HG02763 (cell line): Measurements from ENCODE around the gene NOX5.

Experiments
- ATAC-seq: cut with Tn5 transposase; IDR thresholded peaks from one replicate; pipeline ENCODE4 v1.9.1; 2021; ENCODE audit warnings: mild to moderate bottlenecking, moderate library complexity; ENCODE audit not compliant: unreplicated experiment

NOX5 gene

GRCh38 chr15:68990992-68991500, 23.4 kb upstream of the NOX5 start:
- ATAC-seq = no peak

- no peak for ATAC-seq
Observed at GRCh38 chr15:68991723-68992122, 22.8 kb upstream of the NOX5 start.

- no peak for ATAC-seq
Observed at GRCh38 chr15:68992696-68993095, 21.8 kb upstream of the NOX5 start.

- ATAC-seq = no peak
Observed at GRCh38 chr15:68993276-68993675, 21.2 kb upstream of the NOX5 start.

DNA sequence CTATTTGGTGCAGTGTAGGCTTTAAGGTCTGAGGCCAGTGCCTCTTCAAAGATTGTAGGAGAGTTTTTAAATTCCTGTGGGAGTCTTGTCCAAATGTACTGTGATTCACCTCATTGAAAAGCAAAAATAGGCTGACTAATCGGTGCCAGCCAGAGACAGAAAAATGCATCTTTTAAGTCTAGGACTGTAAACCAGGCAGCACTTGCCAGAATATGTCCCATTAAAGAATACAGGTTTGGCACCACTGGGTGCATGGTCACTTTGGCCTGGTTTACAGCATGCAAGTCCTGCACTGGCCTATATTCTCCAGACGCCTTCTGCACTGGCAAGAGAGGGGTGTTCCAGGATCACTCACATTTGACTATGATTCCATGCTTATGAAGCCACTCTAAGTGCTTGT, 20.3 kb upstream of the NOX5 start:
- no peak for ATAC-seq

GRCh38 chr15:68994981-68995761, 19.3 kb upstream of the NOX5 start:
- no peak for ATAC-seq

DNA sequence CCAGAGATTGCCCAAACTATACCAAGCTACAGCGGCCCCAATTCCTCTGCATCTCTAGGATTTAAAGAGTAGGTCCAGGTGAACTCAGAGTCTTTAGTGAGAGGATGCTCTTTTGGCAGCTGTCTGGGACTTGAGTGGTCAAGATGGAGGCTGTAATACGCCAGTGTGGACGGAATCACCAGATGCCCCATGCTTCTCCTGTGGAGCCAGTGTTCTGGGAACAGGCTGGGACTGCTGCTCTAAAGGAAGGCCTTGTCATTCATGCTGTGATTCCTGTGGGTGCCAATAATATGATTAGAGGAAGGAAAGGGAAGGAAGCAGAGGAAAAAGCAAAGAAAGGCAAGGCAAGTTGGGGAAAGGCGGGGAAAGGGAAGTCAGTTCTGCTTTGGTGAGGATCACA, 17.4 kb upstream of the NOX5 start:
- no peak for ATAC-seq

- ATAC-seq = no peak
Observed at GRCh38 chr15:68997930-68998777, 16.3 kb upstream of the NOX5 start.

- ATAC-seq = no peak
Observed at GRCh38 chr15:68999091-68999490, 15.4 kb upstream of the NOX5 start.

DNA sequence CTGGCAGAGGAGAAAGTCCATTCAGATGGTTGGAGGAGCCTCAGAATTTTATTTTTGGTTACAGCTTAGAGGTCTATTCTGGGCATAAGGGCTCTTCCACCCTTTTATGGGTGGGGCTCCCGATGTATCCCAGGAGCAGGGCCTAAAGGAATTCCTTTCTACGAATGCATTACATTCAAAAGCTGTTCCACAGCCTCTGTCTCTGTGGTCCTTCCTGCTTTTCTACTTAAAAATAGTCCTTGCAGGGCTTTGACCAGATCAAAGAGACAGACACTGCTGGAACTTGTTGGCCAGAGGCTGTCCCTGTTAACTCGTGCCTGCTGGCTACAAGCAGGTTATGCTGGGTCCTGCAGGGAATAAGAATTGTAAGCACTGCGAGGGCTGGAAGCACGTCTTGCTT, 14.4 kb upstream of the NOX5 start:
- no peak for ATAC-seq

GRCh38 chr15:69000725-69001503, 13.6 kb upstream of the NOX5 start:
- no peak for ATAC-seq

GRCh38 chr15:69002783-69003182, 11.7 kb upstream of the NOX5 start:
- ATAC-seq = no peak

DNA sequence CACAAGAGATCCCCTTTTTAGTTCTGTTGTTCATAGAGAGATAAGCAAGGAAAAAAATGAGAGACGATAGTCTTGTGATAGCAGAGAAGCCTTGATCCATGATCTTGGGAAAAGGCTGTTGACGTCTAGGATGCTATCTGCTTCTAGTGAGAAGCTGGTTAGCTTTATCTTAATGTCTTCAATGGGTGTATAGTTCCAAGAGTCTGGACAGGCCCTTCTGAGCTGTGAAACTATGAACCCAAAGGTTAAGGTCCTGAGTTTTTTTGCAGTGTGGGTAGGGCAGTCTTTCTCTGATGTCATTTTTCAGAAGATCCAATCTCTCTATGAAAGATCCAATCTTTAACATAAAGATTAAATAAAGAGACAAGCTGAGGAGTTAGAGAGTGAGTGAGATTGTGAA, 10.5 kb upstream of the NOX5 start:
- ATAC-seq = no peak

DNA sequence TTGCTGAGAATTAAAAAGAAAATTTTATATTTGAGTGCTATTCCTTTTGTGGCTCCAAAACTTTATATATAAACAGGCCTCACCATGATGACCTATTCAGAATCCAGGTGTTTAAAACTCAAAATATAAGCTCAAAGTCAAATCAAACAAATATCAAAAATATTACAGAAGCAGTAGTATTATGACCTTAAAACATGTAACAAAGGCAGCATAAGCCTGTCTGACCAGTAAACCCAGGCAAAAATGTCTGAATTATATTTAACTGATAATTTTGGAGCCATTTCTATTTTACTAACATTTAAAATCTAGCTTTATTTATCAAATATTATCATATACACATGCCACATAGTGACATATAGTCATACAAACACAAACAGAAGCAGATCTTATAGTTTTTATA, 6.4 kb upstream of the NOX5 start:
- ATAC-seq = no peak

- ATAC-seq = no peak
Observed at GRCh38 chr15:69009341-69009740, 5.2 kb upstream of the NOX5 start.

DNA sequence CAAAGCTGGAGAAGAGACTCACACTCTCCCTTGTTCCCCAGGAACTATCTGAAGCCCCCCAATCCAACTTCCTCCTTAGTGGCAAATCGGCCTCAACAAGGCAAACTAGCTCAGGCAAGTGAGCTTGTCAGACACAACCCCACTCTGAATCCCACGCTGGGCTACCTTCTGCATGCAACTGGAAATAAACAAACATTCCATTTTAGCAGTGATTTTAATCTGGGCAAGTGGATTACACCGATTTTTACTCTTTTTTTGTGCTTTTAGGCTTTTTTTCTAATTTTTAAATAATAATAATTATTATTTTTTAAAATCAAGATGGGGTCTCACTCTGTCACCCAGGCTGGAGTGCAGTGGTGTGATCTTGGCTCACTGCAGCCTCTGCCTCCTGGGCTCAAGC, 2.9 kb upstream of the NOX5 start:
- no peak for ATAC-seq

GRCh38 chr15:69012761-69013364, 1.6 kb upstream of the NOX5 start:
- ATAC-seq = no peak

DNA sequence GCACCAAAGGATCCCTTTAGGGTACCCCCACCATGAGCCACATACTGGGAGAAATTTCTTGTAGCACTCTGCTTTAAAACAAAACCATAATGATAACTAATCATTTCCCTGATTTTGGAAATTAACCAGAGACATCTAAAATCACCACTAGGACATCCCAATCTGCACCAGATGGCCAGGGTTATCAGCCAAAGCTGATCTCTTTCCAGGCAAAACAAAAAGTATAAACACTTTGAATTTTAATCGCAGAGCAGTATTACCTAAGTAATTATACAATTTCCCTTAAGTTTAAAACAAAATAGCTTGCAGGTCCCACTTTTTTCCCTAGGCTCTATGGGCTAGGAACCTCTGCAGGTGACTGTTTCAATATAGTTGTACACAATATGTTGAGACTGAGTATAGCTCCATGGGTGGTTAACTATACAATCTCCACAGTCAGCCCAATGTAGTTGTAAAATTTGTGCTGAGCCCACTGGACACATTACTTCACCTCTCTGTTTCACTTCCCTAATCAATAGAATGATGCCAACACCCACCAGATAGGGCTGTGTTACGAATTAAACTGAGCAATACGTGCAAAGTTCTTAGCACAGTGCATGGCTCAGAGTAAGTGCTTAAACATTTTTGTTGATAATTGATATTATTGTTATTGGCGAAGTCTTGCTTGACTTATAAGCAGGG, 629 bp upstream of the NOX5 start:
- no peak for ATAC-seq

DNA sequence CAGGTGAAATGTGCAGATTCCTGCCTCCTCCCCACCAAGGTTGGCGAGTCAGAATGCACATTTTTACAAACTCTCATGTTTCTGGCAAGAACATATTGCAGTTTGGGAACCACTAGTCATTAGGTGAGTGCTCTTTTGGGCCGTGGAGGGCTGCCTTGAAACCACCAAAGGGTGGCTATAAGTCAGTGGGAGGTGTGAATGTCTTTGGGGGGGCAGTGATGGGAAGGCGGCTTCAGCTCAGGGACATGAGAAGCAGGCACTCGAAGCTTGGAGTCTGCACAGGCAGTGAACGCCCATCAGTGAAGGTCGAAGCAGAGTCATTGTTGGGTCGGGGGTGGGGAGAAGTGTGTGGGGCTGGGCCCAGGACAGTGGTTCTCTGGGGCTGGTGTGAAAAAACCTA, 1.1 kb downstream of the NOX5 start:
- ATAC-seq = no peak

DNA sequence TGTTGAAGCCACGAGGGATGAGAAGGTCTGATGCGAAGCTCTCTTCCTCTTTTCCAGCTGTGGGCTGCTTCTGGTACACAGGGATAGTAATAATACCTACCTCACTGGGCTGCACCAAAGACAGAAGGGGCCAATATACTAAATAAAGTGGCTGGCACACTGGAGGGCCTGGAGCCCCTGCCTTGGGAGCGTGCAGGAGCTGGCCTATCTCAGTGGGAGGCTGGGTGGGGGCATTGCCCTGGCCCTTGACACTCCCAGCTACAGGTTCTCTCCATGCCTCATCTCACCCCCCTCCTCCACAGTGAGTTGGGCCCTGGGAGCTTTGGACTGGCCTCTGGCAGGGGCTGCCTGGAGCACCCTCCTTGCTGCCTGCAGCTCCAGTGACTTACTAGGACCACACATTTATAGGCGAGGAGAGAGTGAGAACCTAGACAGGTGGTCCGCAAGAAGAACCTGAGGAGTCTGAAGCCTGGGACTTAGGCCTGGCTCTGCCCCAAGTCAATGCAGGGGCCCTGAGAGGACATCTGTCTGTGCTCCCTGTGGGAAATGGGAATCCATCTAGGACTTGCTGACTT, 1.6 kb downstream of the NOX5 start:
- no peak for ATAC-seq
